IMR-90 (cell line): Measurements from ENCODE around the gene LUC7L2.

Source experiments
- CEBPB ChIP-seq: IDR thresholded peaks from 2 replicates; pipeline ENCODE4 v1.6.1; 2012; ENCODE audit warnings: low read depth, low read length, improper control_type of control experiment
- ELK1 ChIP-seq: fragments of 150-350 bp; IDR thresholded peaks from 2 replicates; pipeline ENCODE4 v1.6.1; 2016; ENCODE audit warnings: low read depth, mild to moderate bottlenecking, low read length, moderate library complexity, borderline replicate concordance
- FOS ChIP-seq: fragments of 150-350 bp; IDR thresholded peaks from 2 replicates; pipeline ENCODE4 v1.6.1; 2016; ENCODE audit warnings: low read depth, low read length
- NFE2L2 ChIP-seq: fragments of 150-350 bp; IDR thresholded peaks from 2 replicates; pipeline ENCODE4 v1.6.1; 2016; ENCODE audit warnings: low read depth, mild to moderate bottlenecking, low read length
- POLR2A ChIP-seq: IDR thresholded peaks from 2 replicates; pipeline ENCODE4 v1.6.1; 2012; ENCODE audit warnings: mild to moderate bottlenecking, low read depth, low read length
- RAD21 ChIP-seq: IDR thresholded peaks from 2 replicates; pipeline ENCODE4 v1.6.1; 2012; ENCODE audit warnings: low read length, improper control_type of control experiment
- RFX5 ChIP-seq: IDR thresholded peaks from 2 replicates; pipeline ENCODE4 v1.8.0; 2012; ENCODE audit warnings: low read depth, mild to moderate bottlenecking, low read length, moderate library complexity
- TF ChIP-seq, protein P1 (sequence below): conservative IDR thresholded peaks from 2 replicates; pipeline ENCODE4 v1.5.1; 2012; ENCODE audit warnings: mild to moderate bottlenecking, low read depth, low read length, improper control_type of control experiment

DNA sequence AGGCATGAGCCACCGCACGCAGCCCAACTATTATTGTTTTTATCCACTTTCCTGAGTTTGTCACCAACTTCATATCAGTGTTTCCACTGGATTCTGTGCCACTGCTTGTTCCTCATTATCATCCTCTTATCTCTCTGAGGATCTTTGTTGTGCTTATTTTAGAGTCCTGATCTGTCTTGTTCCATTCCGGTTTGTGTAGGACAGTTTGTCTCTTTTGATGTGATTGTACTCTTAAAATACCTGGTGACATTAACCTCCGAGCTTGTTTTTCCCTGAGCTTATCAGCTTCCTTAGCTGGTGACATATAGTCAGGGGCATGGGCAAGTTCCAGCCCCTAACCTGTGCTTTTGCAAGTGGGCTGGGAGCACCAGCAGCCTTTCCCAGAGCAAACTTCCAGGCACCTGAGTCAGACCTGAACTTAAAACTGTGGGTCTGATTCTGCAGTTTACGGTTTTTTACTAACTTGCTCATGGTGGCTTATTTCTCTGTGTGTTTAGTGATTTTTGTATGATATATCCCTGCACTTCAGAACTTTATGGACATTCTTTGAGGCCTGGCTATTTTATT lies 41.7 kb upstream of the LUC7L2 start:
- TF ChIP-seq, protein P1, sequence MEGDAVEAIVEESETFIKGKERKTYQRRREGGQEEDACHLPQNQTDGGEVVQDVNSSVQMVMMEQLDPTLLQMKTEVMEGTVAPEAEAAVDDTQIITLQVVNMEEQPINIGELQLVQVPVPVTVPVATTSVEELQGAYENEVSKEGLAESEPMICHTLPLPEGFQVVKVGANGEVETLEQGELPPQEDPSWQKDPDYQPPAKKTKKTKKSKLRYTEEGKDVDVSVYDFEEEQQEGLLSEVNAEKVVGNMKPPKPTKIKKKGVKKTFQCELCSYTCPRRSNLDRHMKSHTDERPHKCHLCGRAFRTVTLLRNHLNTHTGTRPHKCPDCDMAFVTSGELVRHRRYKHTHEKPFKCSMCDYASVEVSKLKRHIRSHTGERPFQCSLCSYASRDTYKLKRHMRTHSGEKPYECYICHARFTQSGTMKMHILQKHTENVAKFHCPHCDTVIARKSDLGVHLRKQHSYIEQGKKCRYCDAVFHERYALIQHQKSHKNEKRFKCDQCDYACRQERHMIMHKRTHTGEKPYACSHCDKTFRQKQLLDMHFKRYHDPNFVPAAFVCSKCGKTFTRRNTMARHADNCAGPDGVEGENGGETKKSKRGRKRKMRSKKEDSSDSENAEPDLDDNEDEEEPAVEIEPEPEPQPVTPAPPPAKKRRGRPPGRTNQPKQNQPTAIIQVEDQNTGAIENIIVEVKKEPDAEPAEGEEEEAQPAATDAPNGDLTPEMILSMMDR: no peak
- TF ChIP-seq POLR2A (no peak), RAD21 (no peak), RFX5 (no peak), FOS (no peak), NFE2L2 (no peak), CEBPB (no peak), ELK1 (no peak)
